ENCODE measurements around the gene CUX1.

DNA sequence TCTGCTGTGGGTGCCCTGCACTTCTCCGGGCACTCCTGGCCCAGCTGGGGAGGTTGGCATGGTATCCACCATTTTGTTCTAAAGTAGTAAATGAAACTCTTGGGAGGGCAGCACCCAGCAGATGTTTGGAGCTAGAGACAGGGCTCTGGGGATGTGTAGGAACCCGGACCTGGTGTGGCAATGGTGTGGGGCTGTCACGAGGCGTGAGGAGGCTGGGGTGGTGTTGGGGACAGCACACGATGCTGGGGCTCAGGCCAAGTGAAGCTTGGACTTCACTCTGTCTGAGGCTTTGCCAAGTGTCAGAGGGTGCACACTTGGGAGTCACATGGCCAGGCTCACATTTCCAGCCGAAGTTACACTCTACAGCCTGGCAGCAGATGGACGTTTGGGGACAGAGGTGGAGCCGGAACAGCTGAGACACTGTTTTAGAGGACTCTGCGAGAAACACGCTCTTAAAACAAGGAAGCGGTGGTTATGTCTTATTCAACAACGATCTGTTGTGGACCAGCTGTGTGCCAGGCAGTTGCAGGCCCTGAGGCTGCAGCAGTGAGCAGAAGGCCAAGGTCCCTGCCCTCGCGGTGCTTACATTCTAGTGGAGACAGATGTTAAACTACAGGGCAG lies 118.2 kb downstream of the CUX1 start:
- no peak for TF ChIP-seq CTCF (IDR thresholded peaks at IDR 0.05)
- TF ChIP-seq EZH2 (IDR thresholded peaks at IDR 0.05), result no peak

Measured in neural progenitor cell (in vitro differentiated cells).